Stomach (tissue), 9 donors: ENCODE results near the gene TMEM253. TPM values are rescaled to one million over a fixed set of nuclear protein-coding genes. Genes with fewer than 3 reads are reported as not detected.
A peak's percentile ranks its signal among the peaks of the same experiment; 100 is the strongest.

Experiments used
- DNase-seq, 2 donors: peaks; one replicate each; pipeline versions ENCODE4 v3.0.0 to v3.0.0-alpha.2; 2013 to 2019
- H3K27ac ChIP-seq, 5 donors: fragments of 200-600 bp in 4 of 5; sonication (generic) in 4 of 5; one replicate each; pipeline ENCODE4 v1.5.1; 2013 to 2019; ENCODE audit warnings: mild to moderate bottlenecking in 1 of 5, moderate library complexity in 1 of 5
- H3K27me3 ChIP-seq, 3 donors: fragments of 200-600 bp; sonication (generic); one replicate each; pipeline ENCODE4 v1.5.1; 2017 to 2019; ENCODE audit warnings: mixed run types in 1 of 3
- H3K36me3 ChIP-seq, 4 donors: fragments of 200-600 bp; sonication (generic); 1 replicate in 3 of 4; 2 replicates in 1 of 4; pipeline ENCODE4 v1.5.1; 2016 to 2019
- H3K4me1 ChIP-seq, 4 donors: fragments of 200-600 bp; sonication (generic); one replicate each; pipeline ENCODE4 v1.5.1; 2016 to 2019
- H3K4me3 ChIP-seq, 4 donors: fragments of 200-600 bp; sonication (generic) in 3 of 4; one replicate each; pipeline ENCODE4 v1.5.1; 2016 to 2019; ENCODE audit warnings: mild to moderate bottlenecking in 1 of 4
- H3K9me3 ChIP-seq, 4 donors: fragments of 200-600 bp; sonication (generic); one replicate each; pipeline ENCODE4 v1.5.1; 2016 to 2019
- CTCF ChIP-seq, 7 experiments: fragments of 450-650 bp in 4 of 7; fragments of 200-600 bp in 3 of 7; sonication (generic) in 3 of 7; IDR thresholded peaks; one replicate each; pipeline ENCODE4 v1.5.1; 2016 to 2019; ENCODE audit warnings: antibody characterized with exemption in 7 of 7, control low read depth in 2 of 7, mild to moderate bottlenecking in 1 of 7
- EP300 ChIP-seq: sonication (generic); formaldehyde crosslinking; IDR thresholded peaks from one replicate; pipeline ENCODE4 v1.6.1; 2017; ENCODE audit warnings: antibody characterized with exemption
- POLR2A ChIP-seq, 4 donors: fragments of 450-650 bp; IDR thresholded peaks; one replicate each; pipeline ENCODE4 v1.6.1; 2016; ENCODE audit warnings: antibody characterized with exemption in 4 of 4, control low read depth in 2 of 4, mild to moderate bottlenecking in 1 of 4, moderate library complexity in 1 of 4
- POLR2AphosphoS5 ChIP-seq, 3 donors: sonication (generic); formaldehyde crosslinking; IDR thresholded peaks; one replicate each; pipeline ENCODE4 v1.6.1; 2016; ENCODE audit warnings: antibody characterized with exemption in 3 of 3
- WGBS, 5 donors: extraction: QIAGEN DNeasy Blood & Tissue Kit in 3 of 5; methylation state at CpG; one replicate each; pipeline versions ENCODE4 v1.1.5 to v1.1.7; 2013 to 2018; 5-methylcytosine and 5-hydroxymethylcytosine counted together
- intact Hi-C: fragments of 100-400 bp; cut with DNase I; formaldehyde crosslinking; loops from one replicate; pipeline ENCODE4 v1.15.1; 2023; ENCODE audit warnings: low total_unique reads
- polyA plus RNA-seq, 3 donors: library from polyadenylated mRNA; stranded (reverse); fragments of 200-250 nt; gene quantifications; one replicate each; pipeline ENCODE4 v1.2.3, GENCODE V29; 2013
- total RNA-seq, 5 donors: library from RNA; depleted of rRNA; stranded (reverse); fragments of >200 nt; gene quantifications; one replicate each; pipeline versions ENCODE4 v1.1.0 to v1.2.3, GENCODE V29; 2014 to 2016
- donor health status: healthy with polysubstance abuse.
- donor health status: Bipolar disorder and iron deficiency.
- donor health status: healthy.

TMEM253 gene
- total and polyA plus RNA-seq, 8 donors, result 0.43 to 8.1 (median 1.1) TPM; not detected in 2

GRCh38 chr14:21107283-21107800 lies 6.5 kb downstream of the TMEM253 start:
- H3K4me1 ChIP-seq, result peaks cover 16 to 44% (median 35%) of the 10 kb centered on the region in 4 donors
- H3K36me3 ChIP-seq, result no peaks in the 10 kb centered on the region
- H3K4me3 ChIP-seq, result no peak overlapping the region
- DNase-seq, result no peak
- H3K9me3 ChIP-seq, result no peaks in the 10 kb centered on the region
- intact Hi-C loops, result loop anchor here (5.0 kb wide), 1 partner anchor 40 kb away; no protein-coding TSS in a partner anchor
- 41 to 47% (median 44%) methylated on average over 5 of the region's 5 CpGs for WGBS, 5 donors
- H3K27me3 ChIP-seq, result no peaks in the 10 kb centered on the region
- TF ChIP-seq CTCF (IDR thresholded peaks at IDR 0.05) (no peak), POLR2AphosphoS5 (IDR thresholded peaks at IDR 0.05) (no peak), POLR2A (IDR thresholded peaks at IDR 0.05) (no peak), EP300 (no peak)
- H3K27ac ChIP-seq, result peak overlapping the region in 4 of 5 donors; percentile 13 to 43 (median 35)

GRCh38 chr14:21108791-21109190 lies 7.9 kb downstream of the TMEM253 start:
- no peaks in the 10 kb centered on the region for H3K27me3 ChIP-seq
- no peak for DNase-seq
- no peaks in the 10 kb centered on the region for H3K36me3 ChIP-seq
- H3K9me3 ChIP-seq, result no peaks in the 10 kb centered on the region
- H3K4me1 ChIP-seq, result peaks cover 6 to 32% (median 23%) of the 10 kb centered on the region in 4 donors
- TF ChIP-seq POLR2A (IDR thresholded peaks at IDR 0.05) (no peak), CTCF (IDR thresholded peaks at IDR 0.05) (no peak), POLR2AphosphoS5 (IDR thresholded peaks at IDR 0.05) (no peak), EP300 (no peak)
- H3K27ac ChIP-seq, result no peak overlapping the region
- H3K4me3 ChIP-seq, result no peak overlapping the region
- intact Hi-C loops, result loop anchor here (5.0 kb wide), 1 partner anchor 41 kb away; no protein-coding TSS in a partner anchor
- WGBS, 5 donors, result 91 to 98% (median 96%) methylated on average over 4 of the region's 4 CpGs

GRCh38 chr14:21109377-21110138 lies 8.7 kb downstream of the TMEM253 start:
- no peak overlapping the region for H3K27ac ChIP-seq
- peaks cover 6 to 28% (median 19%) of the 10 kb centered on the region in 4 donors for H3K4me1 ChIP-seq
- WGBS, 5 donors, result 74 to 83% (median 77%) methylated on average over 6 of the region's 6 CpGs
- H3K4me3 ChIP-seq, result no peak overlapping the region
- H3K9me3 ChIP-seq, result no peaks in the 10 kb centered on the region
- TF ChIP-seq POLR2A (IDR thresholded peaks at IDR 0.05) (no peak), EP300 (no peak), POLR2AphosphoS5 (IDR thresholded peaks at IDR 0.05) (no peak), CTCF (IDR thresholded peaks at IDR 0.05) (no peak)
- intact Hi-C loops, result loop anchor here (5.0 kb wide), 1 partner anchor 42 kb away; no protein-coding TSS in a partner anchor
- DNase-seq, result peak in 1 of 2 donors; percentile 19
- H3K36me3 ChIP-seq, result no peaks in the 10 kb centered on the region
- no peaks in the 10 kb centered on the region for H3K27me3 ChIP-seq

GRCh38 chr14:21112255-21112654 lies 11.4 kb downstream of the TMEM253 start:
- H3K4me1 ChIP-seq, result peaks cover 0 to 2% (median under 1%) of the 10 kb centered on the region in 4 donors
- H3K27me3 ChIP-seq, result no peaks in the 10 kb centered on the region
- no peak overlapping the region for H3K4me3 ChIP-seq
- TF ChIP-seq CTCF (IDR thresholded peaks at IDR 0.05) (no peak), EP300 (no peak), POLR2AphosphoS5 (IDR thresholded peaks at IDR 0.05) (no peak), POLR2A (IDR thresholded peaks at IDR 0.05) (no peak)
- no peak overlapping the region for H3K27ac ChIP-seq
- no peaks in the 10 kb centered on the region for H3K9me3 ChIP-seq
- intact Hi-C loops, result no loop called here
- no peak for DNase-seq
- 78 to 88% (median 84%) methylated on average over 4 of the region's 4 CpGs for WGBS, 5 donors
- H3K36me3 ChIP-seq, result no peaks in the 10 kb centered on the region
